Lower lobe of right lung (tissue), 2 donors: Measurements from ENCODE around the gene KRT14. TPM values are rescaled to one million over a fixed set of nuclear protein-coding genes. Genes with fewer than 3 reads are reported as not detected.
"Not testable (repeated sequence)": the region's sequence is repeated elsewhere in the genome, so short reads cannot be mapped to it uniquely, and the experiment has no call there.

ENCODE experiments used
- ATAC-seq, 2 donors: fragments of 200-7000 bp; cut with Tn5 transposase; one replicate each; pipeline ENCODE4 v1.9.1; 2020 to 2022; ENCODE audit warnings: mild to moderate bottlenecking in 2 of 2, moderate library complexity in 2 of 2
- DNase-seq: peaks from one replicate; pipeline ENCODE4 v3.0.0-alpha.2; 2020
- H3K27ac ChIP-seq: fragments of 200-600 bp; one replicate; pipeline ENCODE4 v1.8.0; 2022
- H3K27me3 ChIP-seq: fragments of 200-600 bp; one replicate; pipeline ENCODE4 v1.8.0; 2022; ENCODE audit warnings: low read depth
- H3K36me3 ChIP-seq: fragments of 200-600 bp; one replicate; pipeline ENCODE4 v1.8.0; 2022; ENCODE audit warnings: mild to moderate bottlenecking
- H3K4me1 ChIP-seq: fragments of 200-600 bp; one replicate; pipeline ENCODE4 v1.8.0; 2022
- H3K4me3 ChIP-seq: fragments of 200-600 bp; one replicate; pipeline ENCODE4 v1.8.0; 2022; ENCODE audit warnings: mild to moderate bottlenecking
- H3K9me3 ChIP-seq: fragments of 200-600 bp; one replicate; pipeline ENCODE4 v1.8.0; 2022
- CTCF ChIP-seq: fragments of 200-600 bp; IDR thresholded peaks from one replicate; pipeline ENCODE4 v1.8.0; 2022; ENCODE audit warnings: antibody characterized with exemption, mild to moderate bottlenecking
- intact Hi-C: fragments of 100-400 bp; cut with DNase I; formaldehyde crosslinking; loops from one replicate; pipeline ENCODE4 v1.11.0; 2022
- total RNA-seq: library from RNA; stranded (reverse); fragmentation: NEBNext Ultra II Directional; extraction: Animal tissue kit (Norgen Biotek cat#: 25700); gene quantifications from one replicate; pipeline ENCODE4 v1.2.1, GENCODE V29; 2021
- donor health status: DM: no; HTN: yes; CAD: no; lungs with severe emphysema.

The KRT14 gene
- total RNA-seq, 1 donor from 2014 or later, result not detected

GRCh38 chr17:41621916-41622315, 35.2 kb upstream of the KRT14 start:
- no peak overlapping the region for H3K27ac ChIP-seq
- peaks cover 8% of the 10 kb centered on the region for H3K27me3 ChIP-seq
- no peak for ATAC-seq
- H3K4me1 ChIP-seq, result no peaks in the 10 kb centered on the region
- no peaks in the 10 kb centered on the region for H3K9me3 ChIP-seq
- H3K4me3 ChIP-seq, result no peak overlapping the region
- intact Hi-C loops, result no loop called here
- TF ChIP-seq CTCF, result no peak
- DNase-seq, result no peak
- H3K36me3 ChIP-seq, result no peaks in the 10 kb centered on the region

DNA sequence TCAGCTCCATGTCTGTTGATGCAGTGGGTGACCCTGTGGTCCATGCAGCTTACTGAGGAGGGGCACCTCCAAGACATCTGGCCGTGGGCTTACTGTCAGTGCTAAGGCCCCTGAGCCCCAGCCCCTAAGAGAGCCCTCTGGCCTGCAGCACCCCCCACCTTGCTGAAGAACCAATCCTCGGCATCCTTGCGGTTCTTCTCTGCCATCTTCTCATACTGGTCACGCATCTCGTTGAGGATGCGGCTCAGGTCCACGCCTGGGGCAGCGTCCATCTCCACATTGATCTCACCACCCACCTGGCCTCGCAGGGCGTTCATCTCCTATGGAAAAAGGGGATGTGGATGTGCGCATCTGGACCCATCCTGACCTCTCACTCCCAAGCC, 34.7 kb upstream of the KRT14 start:
- H3K36me3 ChIP-seq, ATAC-seq, H3K4me1 ChIP-seq, DNase-seq, H3K4me3 ChIP-seq, H3K27me3 ChIP-seq, H3K9me3 ChIP-seq, intact Hi-C loops, H3K27ac ChIP-seq: not testable (repeated sequence)

- ATAC-seq (no peak), DNase-seq (no peak)
- intact Hi-C loops, result no loop called here
- no peaks in the 10 kb centered on the region for H3K9me3 ChIP-seq
- H3K27ac ChIP-seq, result no peak overlapping the region
- no peaks in the 10 kb centered on the region for H3K36me3 ChIP-seq
- H3K4me1 ChIP-seq, result no peaks in the 10 kb centered on the region
- peaks cover 8% of the 10 kb centered on the region for H3K27me3 ChIP-seq
- no peak overlapping the region for H3K4me3 ChIP-seq
- TF ChIP-seq CTCF, result no peak
Observed at GRCh38 chr17:41620583-41621434, 34.1 kb upstream of the KRT14 start.

DNA sequence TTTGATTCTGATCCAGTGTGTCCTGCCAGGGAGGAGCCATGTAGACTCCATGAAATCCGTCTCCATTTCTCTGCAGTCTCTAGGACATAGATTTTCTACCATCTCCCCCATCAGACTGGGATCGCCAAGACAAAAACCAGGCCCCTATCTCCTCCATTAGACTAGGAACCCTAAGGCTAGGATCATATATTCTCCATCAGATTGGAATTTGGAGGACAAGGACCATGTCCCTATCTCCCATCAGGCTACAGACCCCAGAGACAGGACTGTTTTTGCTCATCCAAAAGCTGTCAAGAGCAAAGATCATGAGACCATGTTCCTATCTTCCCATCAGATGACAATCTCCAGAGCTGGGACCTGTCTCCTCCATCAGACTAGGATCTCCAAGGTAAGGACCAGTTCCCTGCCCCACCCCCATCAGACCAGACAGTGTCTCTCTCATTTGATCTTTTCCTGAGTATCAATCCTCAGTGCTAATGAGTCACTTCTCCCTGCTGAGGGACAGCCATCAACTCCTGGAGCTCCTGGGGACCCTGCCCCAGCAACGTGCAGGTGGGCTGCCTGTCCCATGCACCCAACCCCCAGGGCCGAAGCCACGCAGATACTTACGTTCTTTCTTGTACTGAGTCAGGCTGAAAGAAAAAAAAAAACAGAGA, 33.4 kb upstream of the KRT14 start:
- H3K36me3 ChIP-seq, H3K9me3 ChIP-seq, DNase-seq, intact Hi-C loops, H3K27ac ChIP-seq, ATAC-seq, H3K27me3 ChIP-seq, H3K4me3 ChIP-seq, H3K4me1 ChIP-seq: not testable (repeated sequence)

DNA sequence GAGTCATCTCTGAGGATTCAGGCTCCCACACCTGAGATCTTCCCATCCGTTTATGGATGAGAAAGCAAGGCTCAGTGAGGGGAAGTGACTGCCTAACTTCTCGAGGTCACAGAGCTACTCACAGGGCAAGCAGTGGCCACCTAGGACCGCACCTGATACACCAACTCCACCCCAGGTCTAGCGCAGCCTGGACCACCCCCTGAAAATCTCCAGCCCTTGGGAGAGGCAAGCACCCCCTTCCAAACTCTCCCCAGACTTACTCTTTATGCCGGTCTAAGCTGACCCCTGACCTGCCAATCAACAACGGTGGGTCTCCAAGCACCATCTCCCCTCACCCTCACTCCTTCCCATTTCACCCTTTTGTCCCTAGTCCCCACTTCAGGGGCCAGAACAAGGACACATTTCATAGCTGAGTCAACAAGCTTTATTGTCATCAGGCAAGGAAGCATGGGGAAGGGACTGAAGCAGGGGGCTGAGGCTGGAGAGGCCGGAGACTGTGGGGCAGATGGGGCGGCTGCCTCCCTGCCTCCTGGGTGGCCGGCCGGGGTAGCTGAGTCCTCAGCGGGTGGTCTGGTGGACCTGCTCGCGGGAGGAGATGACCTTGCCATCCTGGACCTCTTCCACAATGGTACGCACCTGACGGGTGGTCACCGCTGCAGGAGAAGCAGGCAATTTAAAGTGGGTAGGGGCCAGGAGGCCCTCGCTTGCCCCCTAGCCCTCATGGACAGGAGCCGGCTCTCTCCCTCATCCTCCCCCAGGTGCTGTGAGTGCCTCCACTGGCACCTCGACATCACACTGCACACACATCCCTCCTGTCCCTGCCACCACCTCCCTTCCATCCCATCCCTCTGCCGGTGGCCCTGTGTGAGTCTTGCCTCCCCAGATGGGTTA, 32.6 kb upstream of the KRT14 start:
- ATAC-seq (peak in 1 of 2 donors; percentile 25), DNase-seq (no peak)
- TF ChIP-seq CTCF, result no peak
- Histone ChIP-seq H3K4me3 (no peak overlapping the region), H3K9me3 (no peaks in the 10 kb centered on the region), H3K27me3 (peaks cover 8% of the 10 kb centered on the region), H3K36me3 (no peaks in the 10 kb centered on the region), H3K4me1 (no peaks in the 10 kb centered on the region), H3K27ac (no peak overlapping the region)
- intact Hi-C loops, result no loop called here

DNA sequence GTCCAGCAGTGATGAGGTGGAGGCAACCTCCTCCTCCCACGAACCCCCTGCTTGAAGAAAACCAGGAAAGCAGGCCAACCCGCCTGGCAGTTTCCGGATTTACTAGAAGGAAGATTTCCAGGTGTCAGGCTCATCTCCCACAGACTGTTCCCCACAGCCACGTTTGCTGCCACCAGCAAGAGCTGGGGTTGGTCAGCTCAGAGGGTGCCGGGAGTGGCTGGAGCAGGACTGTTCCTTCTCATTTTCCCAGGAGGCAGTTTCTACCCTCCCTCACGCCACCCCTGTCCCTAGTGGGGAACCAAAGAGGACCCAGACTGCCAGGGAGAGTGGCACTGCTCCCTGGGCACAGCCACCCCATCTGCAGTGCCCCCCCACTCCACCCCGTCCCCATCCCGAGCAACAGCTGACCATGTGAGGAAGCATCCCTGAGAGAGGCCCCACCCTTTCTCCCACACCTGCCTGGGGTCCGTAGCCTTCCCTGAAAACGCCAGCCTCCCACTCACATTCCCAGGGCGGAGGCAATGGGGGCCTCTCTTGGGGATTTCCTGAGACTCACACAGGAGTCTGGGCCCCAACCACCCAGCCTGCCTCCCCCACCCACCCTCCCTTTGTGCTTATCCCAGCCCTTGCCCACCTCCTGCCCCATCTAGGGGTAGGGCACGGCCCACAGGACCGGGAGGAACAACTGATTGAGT, 31.8 kb upstream of the KRT14 start:
- H3K27ac ChIP-seq, result no peak overlapping the region
- H3K4me1 ChIP-seq, result no peaks in the 10 kb centered on the region
- DNase-seq, result no peak
- H3K4me3 ChIP-seq, result no peak overlapping the region
- H3K27me3 ChIP-seq, result peaks cover 8% of the 10 kb centered on the region
- intact Hi-C loops, result no loop called here
- no peak for TF ChIP-seq CTCF
- peak; percentile 19 to 30 for ATAC-seq
- H3K9me3 ChIP-seq, result no peaks in the 10 kb centered on the region
- no peaks in the 10 kb centered on the region for H3K36me3 ChIP-seq
